HG02610 (cell line): ENCODE data around the gene ADIPOR1.
"Not testable (repeated sequence)": the region's sequence is repeated elsewhere in the genome, so short reads cannot be mapped to it uniquely, and the experiment has no call there.

Experiments
- ATAC-seq: cut with Tn5 transposase; IDR thresholded peaks from one replicate; pipeline ENCODE4 v1.9.1; 2021; ENCODE audit warnings: mild to moderate bottlenecking, moderate library complexity; ENCODE audit not compliant: unreplicated experiment

The ADIPOR1 gene, protein sequence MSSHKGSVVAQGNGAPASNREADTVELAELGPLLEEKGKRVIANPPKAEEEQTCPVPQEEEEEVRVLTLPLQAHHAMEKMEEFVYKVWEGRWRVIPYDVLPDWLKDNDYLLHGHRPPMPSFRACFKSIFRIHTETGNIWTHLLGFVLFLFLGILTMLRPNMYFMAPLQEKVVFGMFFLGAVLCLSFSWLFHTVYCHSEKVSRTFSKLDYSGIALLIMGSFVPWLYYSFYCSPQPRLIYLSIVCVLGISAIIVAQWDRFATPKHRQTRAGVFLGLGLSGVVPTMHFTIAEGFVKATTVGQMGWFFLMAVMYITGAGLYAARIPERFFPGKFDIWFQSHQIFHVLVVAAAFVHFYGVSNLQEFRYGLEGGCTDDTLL

DNA sequence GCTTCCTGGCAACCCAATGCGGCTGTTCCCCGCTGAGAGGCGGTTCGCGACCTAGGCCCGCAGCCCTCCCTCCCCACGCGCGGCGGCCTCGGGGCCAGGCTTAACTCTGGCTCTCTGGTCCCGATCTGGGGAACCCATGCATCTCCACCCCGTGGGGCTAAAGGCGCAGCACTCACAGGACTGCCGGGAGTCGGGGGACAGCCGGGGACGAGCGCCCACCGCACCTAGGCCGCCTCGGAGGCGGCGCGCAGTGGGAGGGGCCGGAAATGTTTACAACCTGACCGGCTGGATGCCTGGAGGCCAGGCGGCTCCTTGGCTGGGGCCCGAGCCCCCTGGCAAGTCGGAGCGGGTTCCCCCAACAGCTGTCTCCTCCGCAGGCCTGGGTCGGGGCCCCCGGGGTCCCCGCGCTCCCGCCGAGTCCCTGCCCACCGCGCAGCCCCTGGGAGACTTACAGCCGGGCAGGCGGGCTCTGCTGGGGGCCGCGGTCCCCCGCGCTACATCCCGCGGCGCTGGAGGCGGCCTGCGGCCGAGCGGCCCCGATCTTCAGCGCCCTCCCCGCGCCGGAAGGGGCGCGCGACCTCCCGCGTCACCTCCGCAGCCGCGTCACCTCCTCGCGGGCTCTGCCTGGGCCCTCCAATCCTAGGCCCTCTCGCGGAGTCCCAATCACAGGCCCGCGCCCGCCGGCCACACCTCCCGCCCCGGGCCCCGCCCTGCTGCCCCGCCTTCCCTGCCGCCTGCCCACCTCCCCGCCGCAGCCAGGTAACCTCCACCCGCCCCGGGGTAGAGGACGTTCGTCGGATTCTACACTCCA lies at the start of gene ADIPOR1:
Gene ADIPOR1, minus strand, starts transcription at position 580 of the 811 bp plus-strand sequence. CDS start 7,242 bp downstream, outside the sequence.
- peak; percentile 97 for ATAC-seq

DNA sequence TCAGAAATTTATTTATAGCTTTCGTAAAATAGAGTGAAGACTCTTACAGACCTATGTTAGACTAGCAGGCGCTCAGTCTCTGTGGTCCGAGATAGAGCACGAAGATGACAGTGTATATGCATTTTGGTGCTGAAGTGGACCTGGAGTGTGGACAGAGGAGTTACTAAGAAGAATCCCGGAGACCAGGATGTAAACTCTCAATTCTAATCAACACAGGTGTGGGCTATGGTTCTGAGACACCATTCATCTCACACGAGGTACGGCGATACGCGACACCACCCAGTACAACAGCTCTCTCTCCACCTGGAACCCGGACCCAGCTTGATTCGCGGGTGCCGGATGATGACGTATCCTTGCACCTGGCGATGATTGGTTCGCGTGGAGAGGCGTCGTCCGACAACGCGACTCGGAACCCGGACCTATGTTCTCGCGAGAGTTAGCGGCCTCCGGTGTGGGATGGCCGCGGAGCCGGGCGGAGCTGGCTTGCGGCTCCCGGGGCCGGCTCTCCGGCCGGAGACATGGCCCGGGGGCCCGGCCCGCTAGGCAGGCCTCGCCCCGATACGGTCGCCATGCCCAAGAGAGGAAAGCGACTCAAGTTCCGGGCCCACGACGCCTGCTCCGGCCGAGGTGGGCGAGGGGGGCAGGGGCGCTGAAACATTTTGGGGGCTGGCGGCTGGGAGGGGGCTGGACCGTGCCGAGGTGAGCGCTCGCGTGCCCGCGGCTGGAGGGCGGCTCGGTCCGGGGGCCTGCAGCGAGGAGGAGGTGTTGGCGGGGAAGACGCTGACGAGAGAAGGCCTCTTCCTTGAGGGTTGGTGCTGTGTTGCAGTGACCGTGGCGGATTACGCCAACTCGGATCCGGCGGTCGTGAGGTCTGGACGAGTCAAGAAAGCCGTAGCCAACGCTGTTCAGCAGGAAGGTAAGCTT lies 49.1 kb upstream of the ADIPOR1 start, which contains the start of gene TMEM183A:
Gene TMEM183A, plus strand, starts transcription at position 427 of the 924 bp plus-strand sequence. Its CDS starts 92 bp downstream, at position 519.
- peak; percentile 89 for ATAC-seq

DNA sequence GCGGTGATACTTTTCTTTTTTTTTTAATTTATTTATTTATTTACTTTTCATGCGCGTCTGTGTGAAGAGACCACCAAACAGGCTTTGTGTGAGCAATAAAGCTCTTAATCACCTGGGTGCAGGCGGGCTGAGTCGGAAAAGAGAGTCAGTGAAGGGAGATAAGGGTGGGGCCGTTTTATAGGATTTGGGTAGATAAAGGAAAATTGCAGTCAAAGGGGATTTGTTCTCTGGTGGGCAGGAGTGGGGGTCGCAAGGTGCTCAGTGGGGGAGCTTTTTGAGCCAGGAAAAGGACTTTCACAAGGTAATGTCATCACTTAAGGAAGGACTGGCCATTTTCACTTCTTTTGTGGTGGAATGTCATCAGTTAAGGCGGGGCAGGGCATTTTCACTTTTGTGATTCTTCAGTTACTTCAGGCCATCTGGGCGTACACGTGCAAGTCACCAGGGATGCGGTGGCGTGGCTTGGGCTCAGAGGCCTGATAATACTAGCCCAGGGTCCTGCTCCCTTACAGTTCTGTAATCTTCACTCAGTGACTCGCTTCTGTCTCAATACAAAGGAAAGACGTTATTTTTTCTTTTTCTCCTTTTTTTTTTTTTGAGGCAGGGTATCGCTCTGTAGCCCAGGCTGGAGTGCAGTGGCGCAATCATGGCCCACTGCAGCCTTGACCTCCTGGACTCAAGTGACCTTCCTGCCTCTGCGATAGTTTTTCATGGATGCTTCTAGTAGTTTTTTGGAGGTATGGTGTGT lies 47.5 kb upstream of the ADIPOR1 start:
- not testable (repeated sequence) for ATAC-seq

DNA sequence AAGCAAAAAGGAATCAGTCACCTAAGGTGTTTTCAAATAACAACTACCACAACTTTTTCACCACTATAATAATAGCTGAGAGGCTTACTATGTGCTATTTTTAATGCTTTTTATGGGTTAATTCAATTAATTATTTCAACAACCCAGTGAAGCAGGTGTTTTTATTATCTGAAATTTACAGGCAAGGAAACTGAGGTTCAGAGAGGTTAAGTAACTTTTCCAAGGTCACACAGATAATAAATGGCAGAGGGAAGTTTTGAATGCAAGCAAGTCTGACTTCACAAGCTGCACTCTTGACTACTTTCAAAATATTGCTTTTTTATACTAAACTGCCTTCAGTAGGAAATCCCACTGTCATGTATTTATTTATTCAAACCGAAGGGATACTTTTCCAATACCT lies 44.8 kb upstream of the ADIPOR1 start:
- ATAC-seq: no peak

DNA sequence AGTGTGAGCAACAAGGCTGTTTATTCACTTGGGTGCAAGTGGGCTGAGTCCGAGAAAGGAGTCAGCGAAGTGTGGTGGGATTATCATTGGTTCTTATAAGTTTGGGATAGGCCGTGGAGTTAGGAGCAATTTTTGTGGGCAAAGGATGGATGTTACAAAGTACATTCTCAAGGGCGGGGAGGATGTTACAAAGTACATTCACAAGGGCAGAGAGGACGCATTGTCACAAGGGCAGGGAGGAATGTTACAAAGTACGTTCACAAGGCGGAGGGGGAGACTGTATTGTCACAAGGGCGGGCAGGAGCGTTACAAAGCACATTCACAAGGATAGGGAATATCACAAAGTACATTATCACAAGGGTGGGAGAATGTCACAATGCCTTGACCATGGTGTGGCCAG lies 43.9 kb upstream of the ADIPOR1 start:
- no peak for ATAC-seq

DNA sequence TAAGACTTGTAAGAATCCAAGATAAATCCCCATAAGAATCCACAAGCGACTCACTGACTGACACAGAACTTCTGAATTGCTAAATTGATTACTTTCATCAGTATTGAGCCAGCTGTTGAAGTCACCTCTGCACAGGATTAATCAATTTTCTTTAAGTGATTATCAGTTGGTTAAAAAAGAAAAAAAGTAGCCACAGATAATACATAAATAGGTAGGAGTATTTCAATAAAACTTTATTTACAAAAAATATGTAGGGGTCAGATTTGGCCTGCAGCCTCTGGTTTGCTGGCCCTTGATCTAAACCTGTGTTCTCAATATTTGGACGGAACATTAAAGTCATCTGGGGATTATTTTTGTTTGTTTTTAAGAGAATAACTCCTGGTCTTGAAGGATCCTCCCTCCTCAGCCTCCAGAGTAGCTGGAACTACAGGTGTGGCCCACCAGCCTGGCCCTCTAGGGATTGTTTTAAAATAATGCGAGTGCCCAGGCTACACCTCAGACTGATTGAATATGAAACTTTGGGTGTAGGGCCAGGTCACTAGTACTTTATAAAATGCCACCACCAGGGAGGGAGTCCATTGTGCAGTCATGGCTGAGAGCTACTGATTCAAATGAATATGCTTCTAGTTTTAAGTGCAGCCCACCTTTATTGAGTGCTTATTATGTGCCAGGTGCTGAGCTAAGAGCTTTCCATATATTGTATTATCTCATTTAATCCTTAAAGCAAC lies 42.3 kb upstream of the ADIPOR1 start:
- no peak for ATAC-seq

DNA sequence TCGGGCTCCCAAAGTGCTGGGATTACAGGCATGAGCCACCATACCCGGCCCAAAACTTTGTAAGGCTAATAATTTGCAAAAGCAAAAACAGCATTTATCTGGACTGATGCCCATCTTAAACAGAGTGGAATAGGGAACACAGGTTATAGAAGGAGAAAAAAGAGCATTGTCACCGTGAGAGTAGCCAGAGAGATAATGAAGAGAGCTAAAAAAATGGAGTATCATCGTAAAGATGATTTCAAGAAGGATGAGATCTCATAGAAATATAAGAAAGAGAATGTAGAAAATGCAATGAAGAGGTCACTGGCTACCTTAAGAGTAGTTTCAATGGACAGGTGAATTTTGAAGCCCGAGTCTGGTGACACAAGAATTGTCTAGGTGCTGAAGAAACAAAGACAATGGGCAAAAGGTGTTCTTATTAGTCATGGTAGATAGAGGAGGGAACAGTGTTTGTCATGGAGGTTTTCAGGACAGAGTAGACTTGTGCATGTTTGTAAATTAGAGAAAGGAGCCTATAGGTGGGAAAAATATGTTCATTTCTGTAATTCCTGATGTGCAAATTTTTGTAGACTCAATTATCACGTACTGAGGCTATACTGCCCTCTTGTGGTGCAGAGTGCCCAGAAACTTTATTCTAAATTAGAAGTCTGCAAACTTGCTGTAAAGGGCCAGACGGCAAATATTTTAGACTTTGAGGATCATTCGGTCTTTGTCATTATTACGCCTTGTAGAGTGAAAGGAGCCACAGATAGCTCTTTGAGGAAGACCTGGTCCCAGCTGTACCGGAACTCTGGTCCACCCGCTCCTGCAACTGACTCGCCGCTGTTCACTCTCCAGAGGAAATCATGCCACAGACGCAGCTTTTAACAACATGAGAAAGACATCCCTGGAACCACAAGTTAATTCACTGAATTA lies 41.0 kb upstream of the ADIPOR1 start:
- ATAC-seq: no peak

DNA sequence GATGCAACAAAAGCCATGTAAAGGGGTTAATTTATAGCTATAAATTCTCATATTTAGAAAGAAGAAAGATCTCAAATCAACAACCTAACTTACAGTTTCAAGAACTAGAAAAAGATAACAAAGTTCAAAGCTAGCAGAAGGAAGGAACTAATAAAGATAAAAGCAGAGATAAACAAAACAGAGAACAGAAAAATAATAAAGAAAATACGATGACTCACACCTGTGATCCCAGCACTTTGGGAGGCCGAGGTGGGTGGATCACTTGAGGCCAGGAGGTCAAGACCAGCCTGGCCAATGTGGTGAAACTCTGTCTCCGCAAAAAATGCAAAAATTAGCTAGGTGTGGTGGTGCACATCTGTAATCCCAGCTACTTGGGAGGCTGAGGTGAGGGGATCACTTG lies 36.6 kb upstream of the ADIPOR1 start:
- no peak for ATAC-seq

DNA sequence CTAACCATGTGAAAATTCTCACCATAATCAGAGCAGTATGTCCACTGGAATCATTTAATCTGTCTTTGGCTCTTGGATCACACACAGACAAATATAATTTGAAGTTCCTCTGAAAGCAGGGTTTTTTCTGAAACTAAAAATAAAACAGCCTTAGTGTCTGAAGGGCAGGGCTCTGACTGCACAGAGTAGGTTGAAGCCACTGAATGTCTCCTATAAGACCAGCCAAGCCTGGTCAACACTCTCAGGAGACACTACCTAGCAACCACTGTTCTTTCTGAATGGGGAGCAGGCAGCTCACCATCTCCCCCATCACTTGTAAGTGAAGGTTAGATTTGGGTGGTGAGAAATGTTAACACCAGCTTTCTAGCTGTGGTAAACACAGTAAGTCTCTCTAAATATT lies 33.0 kb upstream of the ADIPOR1 start:
- ATAC-seq: no peak

DNA sequence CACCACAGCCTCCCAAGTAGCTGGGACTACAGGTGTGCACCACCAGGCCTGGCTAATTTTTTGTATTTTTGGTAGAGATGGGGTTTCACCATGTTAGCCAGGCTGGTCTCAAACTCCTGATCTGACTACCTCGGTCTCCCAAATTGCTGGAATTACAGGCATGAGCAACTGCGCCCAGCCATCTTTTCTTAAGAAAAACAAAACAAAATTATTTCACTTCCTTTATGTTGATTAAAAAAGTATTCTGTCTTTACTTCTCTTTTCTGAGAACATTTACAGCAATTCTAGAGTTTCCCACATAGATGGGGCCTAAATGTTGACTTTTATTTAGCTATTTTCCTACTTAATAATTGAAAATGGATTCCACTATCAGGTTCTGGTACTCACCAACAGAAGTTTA lies 31.8 kb upstream of the ADIPOR1 start:
- no peak for ATAC-seq

DNA sequence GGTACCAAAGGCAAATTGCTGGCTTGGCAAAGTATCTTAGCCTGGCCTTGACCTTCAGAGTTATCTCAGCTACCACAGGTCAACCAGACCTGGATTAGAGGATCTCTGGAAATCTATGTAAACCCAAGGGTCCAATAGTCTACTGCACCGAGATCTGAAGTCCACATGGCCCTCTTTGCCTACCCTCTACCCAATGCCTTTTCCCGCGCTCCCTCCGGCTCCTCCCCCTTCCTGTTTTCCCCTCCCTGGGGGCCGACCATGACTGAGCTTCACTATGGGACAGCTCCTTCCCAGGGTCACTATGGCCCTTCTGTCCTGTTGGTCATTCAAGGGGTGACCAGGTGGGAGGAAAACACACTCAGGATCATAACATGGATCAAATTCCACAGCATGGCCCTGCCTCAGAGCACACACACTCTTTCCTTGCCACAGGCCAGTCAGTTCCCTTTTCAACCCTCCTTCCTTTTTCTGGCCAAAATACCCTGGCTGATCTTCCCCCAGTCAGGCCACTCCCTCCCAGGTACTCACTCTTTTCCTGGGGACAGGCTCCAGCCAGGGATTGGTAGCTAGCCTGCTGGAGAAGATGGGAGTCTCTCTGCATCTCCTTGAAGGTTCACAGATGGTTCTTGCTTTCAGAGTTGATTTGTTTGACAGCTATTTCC lies 29.9 kb upstream of the ADIPOR1 start:
- ATAC-seq: no peak

DNA sequence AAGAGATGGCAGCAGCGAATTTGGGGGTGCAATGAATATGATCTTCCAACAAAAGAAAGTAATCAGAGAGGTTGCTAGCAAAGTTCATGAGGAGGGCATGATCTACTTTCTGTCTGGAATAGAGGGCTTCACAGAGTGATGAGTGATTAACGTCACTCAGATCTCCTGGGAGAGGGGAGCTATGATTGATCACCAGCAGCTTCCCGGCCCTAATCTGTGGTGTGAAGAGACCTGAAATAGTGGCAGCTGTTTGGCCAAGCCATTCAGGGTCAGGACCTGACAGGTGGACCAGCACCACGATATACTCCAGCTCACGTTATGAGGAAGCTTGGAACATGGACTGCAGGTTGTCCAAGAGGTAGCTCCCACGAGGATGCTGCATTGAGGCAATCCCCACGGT lies 29.1 kb upstream of the ADIPOR1 start:
- ATAC-seq: no peak

DNA sequence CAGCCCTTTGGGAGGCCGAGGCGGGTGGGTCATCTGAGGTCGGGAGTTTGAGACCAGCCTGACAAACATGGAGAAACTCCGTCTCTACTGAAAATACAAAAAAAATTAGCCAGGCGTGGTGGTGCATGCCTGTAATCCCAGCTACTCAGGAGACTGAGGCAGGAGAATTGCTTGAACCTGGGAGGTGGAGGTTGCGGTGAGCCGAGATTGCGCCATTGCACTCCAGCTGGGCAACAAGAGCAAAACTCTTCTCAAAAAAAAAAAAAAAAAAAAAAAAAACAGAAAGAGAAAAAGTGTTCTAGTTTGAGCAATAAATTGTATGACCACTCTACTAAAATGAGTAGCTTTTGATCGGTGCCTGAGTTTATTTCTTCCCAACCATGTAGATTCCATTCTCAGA lies 28.0 kb upstream of the ADIPOR1 start:
- ATAC-seq: not testable (repeated sequence)

DNA sequence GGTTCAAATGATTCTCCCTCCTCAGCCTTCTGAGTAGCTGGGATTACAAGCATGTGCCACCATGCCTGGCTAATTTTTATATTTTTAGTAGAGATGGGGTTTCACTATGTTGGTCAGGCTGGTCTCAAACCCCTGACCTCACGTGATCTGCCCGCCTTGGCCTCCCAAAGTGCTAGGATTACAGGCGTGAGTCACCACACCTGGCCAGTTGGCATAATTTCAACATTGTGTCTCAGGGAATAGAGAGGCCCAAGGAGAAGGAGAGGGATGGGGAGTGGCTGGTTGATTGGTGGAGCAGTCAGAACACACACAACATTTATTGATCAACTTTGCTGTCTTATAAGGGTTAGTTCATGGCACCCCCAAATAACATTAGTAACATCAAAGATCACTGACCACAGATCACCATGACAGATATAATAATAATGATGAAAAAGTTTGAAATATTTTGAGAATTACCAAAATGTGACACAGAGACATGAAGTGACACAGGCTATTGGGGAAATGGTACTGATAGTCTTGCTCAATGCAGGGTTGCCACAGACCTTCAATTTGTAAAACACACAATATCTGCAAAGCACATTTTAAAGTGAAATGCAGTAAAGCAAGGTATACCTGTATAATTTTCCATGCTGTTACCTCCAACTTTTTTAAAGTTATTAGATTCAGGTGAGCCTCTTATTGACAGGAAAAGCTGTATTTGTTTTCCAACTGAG lies 24.8 kb upstream of the ADIPOR1 start:
- ATAC-seq: no peak

DNA sequence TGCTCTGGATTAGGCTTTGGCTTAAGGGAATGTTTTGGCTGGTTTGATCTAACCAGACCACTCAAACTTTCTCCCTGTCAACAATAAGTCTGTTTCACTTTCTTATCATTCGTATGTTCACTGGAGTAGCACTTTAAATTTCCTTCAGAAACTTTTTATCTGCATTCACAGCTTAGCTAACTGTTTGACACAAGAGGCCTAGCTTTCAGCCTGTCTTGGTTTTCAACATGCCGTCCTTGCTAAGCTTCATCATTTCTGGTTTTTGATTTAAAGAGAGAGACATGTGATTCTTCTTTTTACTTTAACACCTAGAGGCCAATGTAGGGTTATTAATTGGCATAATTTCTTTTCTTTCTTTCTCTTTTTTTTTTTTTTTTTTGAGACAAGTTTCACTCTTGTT lies 23.8 kb upstream of the ADIPOR1 start:
- ATAC-seq: no peak

DNA sequence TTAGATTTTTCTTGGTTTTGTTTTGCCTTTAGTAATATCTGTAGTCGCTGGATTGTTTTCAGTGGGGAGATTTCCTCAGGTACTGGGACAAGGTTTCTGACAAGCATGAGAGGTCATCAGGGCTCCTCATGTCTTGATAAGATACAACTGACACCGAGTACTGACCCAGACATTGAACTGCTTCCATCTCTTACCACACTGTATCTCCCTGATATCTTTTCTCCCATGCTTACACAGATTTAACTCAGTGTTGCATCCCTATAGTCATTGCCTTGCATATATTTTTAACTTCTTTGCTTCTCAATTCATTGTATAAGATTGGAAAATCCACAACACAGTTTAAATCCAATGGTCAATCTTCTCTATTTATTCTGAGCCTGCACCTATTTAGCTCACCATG lies 21.3 kb upstream of the ADIPOR1 start:
- ATAC-seq: no peak

DNA sequence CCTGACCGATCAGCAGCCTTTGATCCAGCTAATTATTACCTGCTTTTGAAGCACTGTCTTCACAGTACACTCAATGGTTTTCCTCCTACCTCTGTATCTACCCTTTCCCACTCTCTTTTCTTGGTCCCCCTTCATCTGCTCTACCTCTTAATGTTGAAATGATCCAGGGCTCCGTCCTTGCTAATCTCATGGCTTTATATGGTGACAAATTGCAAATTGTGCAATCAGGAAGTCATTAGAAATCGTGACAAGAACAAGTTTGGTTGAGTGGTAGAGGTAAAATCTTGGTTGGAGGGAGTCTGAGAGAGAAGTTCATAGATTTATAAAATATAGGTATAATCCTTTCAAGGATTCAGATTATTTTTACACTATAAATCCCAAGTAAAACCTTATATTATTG lies 18.5 kb upstream of the ADIPOR1 start:
- ATAC-seq: no peak
